Heart right ventricle (tissue), 16 donors: ENCODE measurements around the gene TCP11. TPM values are rescaled to one million over a fixed set of nuclear protein-coding genes. Genes with fewer than 3 reads are reported as not detected.
"Not testable (repeated sequence)": the region's sequence is repeated elsewhere in the genome, so short reads cannot be mapped to it uniquely, and the experiment has no call there.

Experiments used
- ATAC-seq, 8 donors: fragments of 200-7000 bp; cut with Tn5 transposase; one replicate each; pipeline ENCODE4 v1.9.1; 2020; ENCODE audit warnings: mild to moderate bottlenecking in 8 of 8, moderate library complexity in 8 of 8, moderate number of reproducible peaks in 1 of 8
- DNase-seq, 2 donors: peaks; one replicate each; pipeline ENCODE4 v3.0.0-alpha.2; 2020
- H3K27ac ChIP-seq, 10 donors: fragments of 200-600 bp; sonication (generic) in 2 of 10; one replicate each; pipeline versions ENCODE4 v1.5.0 to v1.8.0; 2020 to 2022; ENCODE audit warnings: mild to moderate bottlenecking in 3 of 10
- H3K27me3 ChIP-seq, 7 donors: fragments of 200-600 bp; one replicate each; pipeline ENCODE4 v1.8.0; 2021 to 2022; ENCODE audit warnings: mild to moderate bottlenecking in 2 of 7
- H3K36me3 ChIP-seq, 9 donors: fragments of 200-600 bp; sonication (generic) in 1 of 9; one replicate each; pipeline versions ENCODE4 v1.5.0 to v1.8.0; 2020 to 2022; ENCODE audit warnings: mild to moderate bottlenecking in 2 of 9
- H3K4me1 ChIP-seq, 9 donors: fragments of 200-600 bp; sonication (generic) in 1 of 9; one replicate each; pipeline versions ENCODE4 v1.5.0 to v1.8.0; 2020 to 2022; ENCODE audit warnings: mild to moderate bottlenecking in 4 of 9
- H3K4me3 ChIP-seq, 10 donors: fragments of 200-600 bp; sonication (generic) in 2 of 10; one replicate each; pipeline versions ENCODE4 v1.5.0 to v1.8.0; 2020 to 2022; ENCODE audit warnings: mild to moderate bottlenecking in 7 of 10, moderate library complexity in 2 of 10
- H3K9me3 ChIP-seq, 11 donors: fragments of 200-600 bp in 10 of 11; sonication (generic) in 2 of 11; one replicate each; pipeline versions ENCODE4 v1.5.0 to v1.8.0; 2013 to 2022; ENCODE audit warnings: mild to moderate bottlenecking in 2 of 11, control low read depth in 1 of 11, moderate library complexity in 1 of 11
- CTCF ChIP-seq, 9 donors: fragments of 200-600 bp; sonication (generic) in 2 of 9; IDR thresholded peaks; one replicate each; pipeline versions ENCODE4 v1.5.0 to v1.8.0; 2021 to 2022; ENCODE audit warnings: antibody characterized with exemption in 9 of 9, mild to moderate bottlenecking in 5 of 9, moderate library complexity in 1 of 9
- WGBS, 2 donors: extraction: QIAGEN DNeasy Blood & Tissue Kit; methylation state at CpG; one replicate each; pipeline ENCODE4 v1.1.7; 2013; ENCODE audit warnings: inconsistent platforms in 1 of 2; 5-methylcytosine and 5-hydroxymethylcytosine counted together
- intact Hi-C, 10 donors: fragments of 100-400 bp; cut with DNase I; formaldehyde crosslinking; loops; one replicate each; pipeline versions ENCODE4 v1.11.1 to v1.14.2; 2022
- polyA plus RNA-seq, 2 donors: library from polyadenylated mRNA; stranded (reverse); fragments of 200-250 nt; gene quantifications; one replicate each; pipeline ENCODE4 v1.2.3, GENCODE V29; 2013
- total RNA-seq, 10 donors: library from RNA; stranded (reverse); fragmentation: NEBNext Ultra II Directional in 3 of 10; extraction: Animal tissue kit (Norgen Biotek cat#: 25700) in 3 of 10; gene quantifications; one replicate each; pipeline versions ENCODE4 v1.2.1 to v1.2.4, GENCODE V29; 2021 to 2023
- donor health status: Arrhythmogenic right ventricular cardiomyopathy.
- donor health status: ischemic (EF 13 %, LVEDD 7.1; RV severe dilation, severe dysfunction).
- donor health status: healthy with polysubstance abuse.
- donor health status: DM: no; HTN: yes; CAD: no.
- donor health status: DM: no; HTN: no; CAD: no.
- donor health status: ischemic (EF 25% LVEDD 6.9; RV normal size, moderate dysfunction).
- donor health status: ischemic (EF 25% LVEDD 5.7; RV mildly dilated, moderate dysfunction).
- donor health status: healthy.
- donor health status: DM: yes; HTN: yes; CAD: no.
- donor health status: Ischemic cardiomyopathy.
- donor health status: ischemic (EF 35%, LVEDD 5.7; RV mildly dilated, moderate dysfunction).
- donor health status: nonischemic (EF 11% LVEDD 7.7; RV severe dilation, severe dysfunction).
- donor health status: DM: yes; HTN: yes; CAD: no.
- donor health status: PGD.
- donor health status: ischemic (EF 29% LVEDD 5.4; RV normal size, mild dysfunction).
- donor health status: nonischemic (EF 23%, LVEDD 6.1; RV moderate dilation, normal function).

The TCP11 gene
- total and polyA plus RNA-seq, 12 donors, result 0.03 TPM; not detected in 11

- Histone ChIP-seq H3K36me3 (no peaks in the 10 kb centered on the region), H3K27me3 (no peaks in the 10 kb centered on the region), H3K4me1 (no peaks in the 10 kb centered on the region), H3K27ac (no peak overlapping the region), H3K9me3 (peaks cover 0 to 8% (median 0%) of the 10 kb centered on the region in 11 donors), H3K4me3 (no peak overlapping the region)
- intact Hi-C loops, result no loop called here
- ATAC-seq (no peak), DNase-seq (no peak)
- 97 to 98% methylated on average over 1 of the region's 1 CpG for WGBS, 2 donors
- no peak for TF ChIP-seq CTCF (IDR thresholded peaks at IDR 0.05)
These were observed 16.8 kb downstream of the TCP11 start for GRCh38 chr6:35124356-35124755.

GRCh38 chr6:35120746-35121145, 20.4 kb downstream of the TCP11 start:
- ATAC-seq, result no peak
- no peaks in the 10 kb centered on the region for H3K4me1 ChIP-seq
- H3K36me3 ChIP-seq, result no peaks in the 10 kb centered on the region
- WGBS, 2 donors, result 78 to 84% methylated on average over 2 of the region's 2 CpGs
- H3K27ac ChIP-seq, result no peak overlapping the region
- no peak overlapping the region for H3K4me3 ChIP-seq
- no peak for TF ChIP-seq CTCF (IDR thresholded peaks at IDR 0.05)
- peaks cover 0 to 8% (median 0%) of the 10 kb centered on the region in 11 donors for H3K9me3 ChIP-seq
- H3K27me3 ChIP-seq, result no peaks in the 10 kb centered on the region
- intact Hi-C loops, result no loop called here
- no peak for DNase-seq

GRCh38 chr6:35108309-35108885, 32.7 kb downstream of the TCP11 start:
- ATAC-seq (no peak), DNase-seq (no peak)
- 87 to 91% methylated on average over 2 of the region's 2 CpGs for WGBS, 2 donors
- Histone ChIP-seq H3K9me3 (peaks cover 0 to 26% (median 0%) of the 10 kb centered on the region in 11 donors), H3K4me1 (no peaks in the 10 kb centered on the region), H3K4me3 (no peak overlapping the region), H3K27me3 (no peaks in the 10 kb centered on the region), H3K36me3 (no peaks in the 10 kb centered on the region), H3K27ac (no peak overlapping the region)
- intact Hi-C loops, result no loop called here
- TF ChIP-seq CTCF (IDR thresholded peaks at IDR 0.05), result no peak

GRCh38 chr6:35107761-35108160, 33.4 kb downstream of the TCP11 start:
- H3K4me3 ChIP-seq, ATAC-seq, H3K4me1 ChIP-seq, intact Hi-C loops, H3K27ac ChIP-seq, H3K36me3 ChIP-seq, DNase-seq, H3K27me3 ChIP-seq: not testable (repeated sequence)
- peaks cover 0 to 26% (median 0%) of the 10 kb centered on the region in 11 donors for H3K9me3 ChIP-seq
- WGBS, 2 donors, result 65 to 71% methylated on average over 5 of the region's 5 CpGs

- ATAC-seq, H3K27ac ChIP-seq, intact Hi-C loops, H3K36me3 ChIP-seq, DNase-seq, H3K27me3 ChIP-seq, H3K4me1 ChIP-seq, H3K4me3 ChIP-seq: not testable (repeated sequence)
- peaks cover 0 to 25% (median 0%) of the 10 kb centered on the region in 11 donors for H3K9me3 ChIP-seq
- WGBS, 2 donors, result 87 to 88% methylated on average over 8 of the region's 8 CpGs
These were observed 33.9 kb downstream of the TCP11 start for GRCh38 chr6:35107208-35107607.

GRCh38 chr6:35106061-35106460, 35.1 kb downstream of the TCP11 start:
- H3K4me3 ChIP-seq, H3K4me1 ChIP-seq, ATAC-seq, H3K27me3 ChIP-seq, intact Hi-C loops, DNase-seq, H3K36me3 ChIP-seq, H3K27ac ChIP-seq: not testable (repeated sequence)
- H3K9me3 ChIP-seq, result peaks cover 0 to 15% (median 0%) of the 10 kb centered on the region in 11 donors
- 86 to 87% methylated on average over 6 of the region's 6 CpGs for WGBS, 2 donors
